OCI-LY3 (cell line): ENCODE data around the gene EPX.

Experiments
- CTCF ChIP-seq: fragments of 200-600, 300-600 bp; sonication (generic); IDR thresholded peaks from 2 replicates; pipeline ENCODE4 v1.5.1; 2014; ENCODE audit warnings: antibody characterized with exemption, low read length, low read depth
- EZH2phosphoT487 ChIP-seq: fragments of 200-600 bp; shearing (Covaris generic); IDR thresholded peaks from 2 replicates; pipeline ENCODE4 v1.6.1; 2018; ENCODE audit warnings: antibody characterized with exemption, mixed run types, low read depth

DNA sequence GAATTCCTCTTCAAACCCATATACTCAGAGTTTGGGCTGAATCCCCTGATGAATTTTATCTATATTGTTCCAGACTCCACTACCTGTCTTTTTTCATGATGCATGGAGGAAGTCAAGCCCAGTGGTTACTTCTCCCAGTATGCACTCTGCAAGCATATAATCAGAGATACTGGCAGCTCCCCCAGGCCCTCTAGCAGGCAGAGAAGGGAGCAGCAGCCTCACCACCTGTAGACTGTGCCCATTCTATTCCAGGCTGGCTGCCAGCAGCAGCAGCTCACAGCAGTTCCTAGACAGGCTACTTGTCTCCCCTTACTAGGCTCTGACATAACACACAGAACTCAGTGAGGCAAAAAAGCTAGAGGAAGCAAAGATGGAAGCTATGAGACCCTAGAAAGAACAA, 23.2 kb downstream of the EPX start:
- TF ChIP-seq CTCF = peak; percentile 10; the same call in 1 of the 2 replicates
- TF ChIP-seq EZH2phosphoT487 = no peak
